ENCODE measurements around the gene CRISP3. TPM values are rescaled to one million over a fixed set of nuclear protein-coding genes. Genes with fewer than 3 reads are reported as not detected.

CRISP3 gene
- polyA plus RNA-seq, 2 of the 4 experiments (the other 2 are of a cell fraction): 0.03 TPM; not detected in 1

GRCh38 chr6:49720372-49720771 lies 23.8 kb downstream of the CRISP3 start (continued):
- no peak for TF ChIP-seq HOXB13 (CRISPR knock-in tag; IDR thresholded peaks at IDR 0.05; ENCODE audit: low read depth)
- no peak for TF ChIP-seq NPAS2 (CRISPR knock-in tag; IDR thresholded peaks at IDR 0.05; ENCODE audit: borderline replicate concordance)
- TF ChIP-seq JUNB (IDR thresholded peaks at IDR 0.05): no peak
- TF ChIP-seq KDM5A (IDR thresholded peaks at IDR 0.05): no peak
- TF ChIP-seq, protein P1, sequence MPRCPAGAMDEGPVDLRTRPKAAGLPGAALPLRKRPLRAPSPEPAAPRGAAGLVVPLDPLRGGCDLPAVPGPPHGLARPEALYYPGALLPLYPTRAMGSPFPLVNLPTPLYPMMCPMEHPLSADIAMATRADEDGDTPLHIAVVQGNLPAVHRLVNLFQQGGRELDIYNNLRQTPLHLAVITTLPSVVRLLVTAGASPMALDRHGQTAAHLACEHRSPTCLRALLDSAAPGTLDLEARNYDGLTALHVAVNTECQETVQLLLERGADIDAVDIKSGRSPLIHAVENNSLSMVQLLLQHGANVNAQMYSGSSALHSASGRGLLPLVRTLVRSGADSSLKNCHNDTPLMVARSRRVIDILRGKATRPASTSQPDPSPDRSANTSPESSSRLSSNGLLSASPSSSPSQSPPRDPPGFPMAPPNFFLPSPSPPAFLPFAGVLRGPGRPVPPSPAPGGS (IDR thresholded peaks at IDR 0.05): no peak
- TF ChIP-seq ZFP36 (IDR thresholded peaks at IDR 0.05; ENCODE audit: borderline replicate concordance, partially characterized antibody): no peak

DNA sequence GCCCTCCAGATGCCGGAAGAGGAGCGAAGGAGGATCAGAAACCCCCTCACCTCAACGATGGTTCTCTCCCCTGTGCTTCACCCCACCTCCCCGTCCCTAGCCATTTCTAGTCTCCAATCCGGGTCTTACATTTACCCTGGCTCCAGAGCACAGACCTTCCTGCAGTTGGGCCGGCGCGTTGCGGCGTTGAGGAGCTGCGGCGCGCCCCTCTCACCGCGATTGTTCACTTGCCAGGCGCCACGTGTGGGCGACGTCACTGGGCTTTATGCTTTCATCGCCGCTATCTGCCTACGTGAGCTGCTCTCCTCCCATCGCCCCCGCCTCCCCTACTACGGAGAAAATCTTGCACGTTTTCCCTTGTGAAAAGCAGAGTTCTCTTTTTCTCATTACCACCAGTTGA lies 30.8 kb downstream of the CRISP3 start, which contains the start of gene CRISP2:
Gene CRISP2, minus strand, starts transcription at position 198 of the 400 bp plus-strand sequence. CDS start 4,347 bp downstream, outside the sequence.
- ChIA-PET CTCF (no interaction called here), POLR2A (no interaction called here)
- FAIRE-seq (no peak), ATAC-seq (no peak), DNase-seq (ENCODE audit: low read depth in 1 of 2, low spot score in 1 of 2) (no peak)
- H3K4me2 ChIP-seq: no peak within 1 kb of the TSS
- H3K4me3 ChIP-seq: no peak within 1 kb of the TSS
- no peak within 1 kb of the TSS for H3K27ac ChIP-seq
- TF ChIP-seq ELK1 (IDR thresholded peaks at IDR 0.05; ENCODE audit: low read depth, low read length): no peak
- TF ChIP-seq, protein P1 (IDR thresholded peaks at IDR 0.05): no peak
- no peak for TF ChIP-seq NPAS2 (CRISPR knock-in tag; IDR thresholded peaks at IDR 0.05; ENCODE audit: borderline replicate concordance)
- TF ChIP-seq, protein P2, sequence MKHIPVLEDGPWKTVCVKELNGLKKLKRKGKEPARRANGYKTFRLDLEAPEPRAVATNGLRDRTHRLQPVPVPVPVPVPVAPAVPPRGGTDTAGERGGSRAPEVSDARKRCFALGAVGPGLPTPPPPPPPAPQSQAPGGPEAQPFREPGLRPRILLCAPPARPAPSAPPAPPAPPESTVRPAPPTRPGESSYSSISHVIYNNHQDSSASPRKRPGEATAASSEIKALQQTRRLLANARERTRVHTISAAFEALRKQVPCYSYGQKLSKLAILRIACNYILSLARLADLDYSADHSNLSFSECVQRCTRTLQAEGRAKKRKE (CRISPR knock-in tag; IDR thresholded peaks at IDR 0.05; ENCODE audit: low read depth): no peak
- no peak for TF ChIP-seq HEYL (CRISPR knock-in tag; IDR thresholded peaks at IDR 0.05)
- TF ChIP-seq, protein P3, sequence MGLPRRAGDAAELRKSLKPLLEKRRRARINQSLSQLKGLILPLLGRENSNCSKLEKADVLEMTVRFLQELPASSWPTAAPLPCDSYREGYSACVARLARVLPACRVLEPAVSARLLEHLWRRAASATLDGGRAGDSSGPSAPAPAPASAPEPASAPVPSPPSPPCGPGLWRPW (IDR thresholded peaks at IDR 0.05): no peak
- TF ChIP-seq, protein P4, sequence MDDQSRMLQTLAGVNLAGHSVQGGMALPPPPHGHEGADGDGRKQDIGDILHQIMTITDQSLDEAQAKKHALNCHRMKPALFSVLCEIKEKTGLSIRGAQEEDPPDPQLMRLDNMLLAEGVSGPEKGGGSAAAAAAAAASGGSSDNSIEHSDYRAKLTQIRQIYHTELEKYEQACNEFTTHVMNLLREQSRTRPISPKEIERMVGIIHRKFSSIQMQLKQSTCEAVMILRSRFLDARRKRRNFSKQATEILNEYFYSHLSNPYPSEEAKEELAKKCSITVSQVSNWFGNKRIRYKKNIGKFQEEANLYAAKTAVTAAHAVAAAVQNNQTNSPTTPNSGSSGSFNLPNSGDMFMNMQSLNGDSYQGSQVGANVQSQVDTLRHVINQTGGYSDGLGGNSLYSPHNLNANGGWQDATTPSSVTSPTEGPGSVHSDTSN (IDR thresholded peaks at IDR 0.05): no peak
- no peak for TF ChIP-seq EP300 (IDR thresholded peaks at IDR 0.05)
- TF ChIP-seq MYC (IDR thresholded peaks at IDR 0.05; ENCODE audit: borderline replicate concordance, low read length): no peak
- no peak for TF ChIP-seq ZC3H11A (IDR thresholded peaks at IDR 0.05)
- no peak for TF ChIP-seq RARB (CRISPR knock-in tag; IDR thresholded peaks at IDR 0.05)
- no peak for TF ChIP-seq HMGXB4 (CRISPR knock-in tag; IDR thresholded peaks at IDR 0.05; ENCODE audit: borderline replicate concordance)
- TF ChIP-seq CHD4 (IDR thresholded peaks at IDR 0.05; ENCODE audit: borderline replicate concordance): no peak
- TF ChIP-seq MAX (IDR thresholded peaks at IDR 0.05): no peak
- no peak for TF ChIP-seq FOSL2 (IDR thresholded peaks at IDR 0.05)
- TF ChIP-seq FOSL2 (CRISPR knock-in tag; IDR thresholded peaks at IDR 0.05): no peak
- TF ChIP-seq TP53 (CRISPR knock-in tag; IDR thresholded peaks at IDR 0.05): no peak
- H3K9me3 ChIP-seq: no peaks in the 10 kb centered on the region
- WGBS (ENCODE audit: missing lambda C conversion rate): 72% methylated on average over 26 of the region's 26 CpGs
- no peaks in the 10 kb centered on the region for H3K4me1 ChIP-seq

All from A549 (cell line).